ENCODE data around the gene SPOUT1. TPM values are rescaled to one million over a fixed set of nuclear protein-coding genes. Genes with fewer than 3 reads are reported as not detected.

The SPOUT1 gene
- total and polyA plus RNA-seq, 11 donors, result 6.1 to 24.7 (median 15.1) TPM

DNA sequence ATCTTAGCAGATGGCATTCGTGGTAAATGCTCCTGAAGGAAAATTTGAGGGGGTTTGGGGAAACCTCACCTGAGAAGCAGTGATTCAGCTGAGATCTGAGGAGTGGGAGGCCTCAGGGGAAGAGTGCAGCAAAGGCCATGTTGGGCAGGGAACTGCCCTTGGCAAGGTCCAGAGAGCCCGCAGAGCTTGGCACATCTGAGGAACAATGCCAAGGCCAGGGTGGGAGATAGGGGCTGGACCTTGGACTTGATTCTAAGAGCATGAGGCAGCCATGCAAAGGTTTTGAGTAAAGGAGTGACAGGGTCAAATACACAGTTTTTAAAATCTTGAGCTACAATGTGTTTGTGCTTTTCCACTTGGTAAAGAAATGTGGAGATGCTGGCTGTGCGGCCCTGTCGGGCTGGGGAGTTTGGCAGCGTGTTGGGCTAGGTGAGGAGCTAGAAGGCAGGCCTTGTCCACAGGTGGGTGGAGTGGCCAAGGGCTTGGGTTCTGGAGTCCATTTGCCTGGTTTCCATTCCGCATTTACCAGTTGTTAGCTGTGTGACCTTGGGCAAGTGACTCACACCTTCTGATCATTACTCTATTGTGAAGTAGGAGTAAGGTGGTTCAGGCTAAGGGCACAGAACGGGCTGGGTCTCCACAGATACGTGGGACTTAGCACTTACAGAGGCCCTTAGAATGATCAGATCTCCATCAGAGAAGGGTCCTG, 36.5 kb downstream of the SPOUT1 start:
- ATAC-seq, result no peak
- no peaks in the 10 kb centered on the region for H3K9me3 ChIP-seq
- peaks cover 0 to 92% (median 82%) of the 10 kb centered on the region in 9 donors for H3K36me3 ChIP-seq
- H3K4me3 ChIP-seq, result no peak overlapping the region
- TF ChIP-seq POLR2A (IDR thresholded peaks at IDR 0.05), result no peak
- TF ChIP-seq, protein P1, sequence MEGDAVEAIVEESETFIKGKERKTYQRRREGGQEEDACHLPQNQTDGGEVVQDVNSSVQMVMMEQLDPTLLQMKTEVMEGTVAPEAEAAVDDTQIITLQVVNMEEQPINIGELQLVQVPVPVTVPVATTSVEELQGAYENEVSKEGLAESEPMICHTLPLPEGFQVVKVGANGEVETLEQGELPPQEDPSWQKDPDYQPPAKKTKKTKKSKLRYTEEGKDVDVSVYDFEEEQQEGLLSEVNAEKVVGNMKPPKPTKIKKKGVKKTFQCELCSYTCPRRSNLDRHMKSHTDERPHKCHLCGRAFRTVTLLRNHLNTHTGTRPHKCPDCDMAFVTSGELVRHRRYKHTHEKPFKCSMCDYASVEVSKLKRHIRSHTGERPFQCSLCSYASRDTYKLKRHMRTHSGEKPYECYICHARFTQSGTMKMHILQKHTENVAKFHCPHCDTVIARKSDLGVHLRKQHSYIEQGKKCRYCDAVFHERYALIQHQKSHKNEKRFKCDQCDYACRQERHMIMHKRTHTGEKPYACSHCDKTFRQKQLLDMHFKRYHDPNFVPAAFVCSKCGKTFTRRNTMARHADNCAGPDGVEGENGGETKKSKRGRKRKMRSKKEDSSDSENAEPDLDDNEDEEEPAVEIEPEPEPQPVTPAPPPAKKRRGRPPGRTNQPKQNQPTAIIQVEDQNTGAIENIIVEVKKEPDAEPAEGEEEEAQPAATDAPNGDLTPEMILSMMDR (IDR thresholded peaks at IDR 0.05), result no peak
- intact Hi-C loops (cut with DNase I), result no loop called here
- peaks cover 0 to 6% (median 4%) of the 10 kb centered on the region in 12 donors for H3K4me1 ChIP-seq
- 84 to 93% (median 92%) methylated on average over 8 of the region's 8 CpGs for WGBS, 4 donors
- no peak for DNase-seq
- H3K27ac ChIP-seq, result no peak overlapping the region
- H3K27me3 ChIP-seq, result no peaks in the 10 kb centered on the region

DNA sequence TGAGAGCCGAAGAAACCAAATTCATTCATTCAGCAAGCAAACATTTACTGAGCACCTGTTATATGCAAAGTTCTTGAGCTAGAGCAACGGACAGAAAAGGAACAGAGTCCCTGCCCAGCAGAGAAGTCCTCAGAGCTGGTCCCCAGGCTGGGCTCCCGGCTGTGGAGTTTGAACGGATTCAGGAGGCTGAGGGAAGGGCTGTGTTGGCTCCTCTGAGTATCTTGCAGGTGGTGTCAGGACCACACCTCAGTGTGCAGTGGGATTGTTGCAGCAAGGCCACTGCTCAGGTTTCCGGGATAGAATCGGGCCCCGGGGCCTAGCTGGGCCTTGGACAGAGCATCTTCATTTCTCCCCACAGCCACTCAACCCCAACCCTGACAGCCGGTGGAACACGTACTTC, 37.5 kb downstream of the SPOUT1 start:
- TF ChIP-seq POLR2A (IDR thresholded peaks at IDR 0.05), result no peak
- TF ChIP-seq, protein P1 (IDR thresholded peaks at IDR 0.05), result no peak
- WGBS, 4 donors, result 91 to 97% (median 94%) methylated on average over 9 of the region's 9 CpGs
- ATAC-seq (no peak), DNase-seq (no peak)
- H3K4me1 ChIP-seq, result peaks cover 0 to 16% (median 9%) of the 10 kb centered on the region in 12 donors
- H3K4me3 ChIP-seq, result no peak overlapping the region
- peaks cover 0 to 82% (median 72%) of the 10 kb centered on the region in 9 donors for H3K36me3 ChIP-seq
- intact Hi-C loops (cut with DNase I), result no loop called here
- H3K9me3 ChIP-seq, result no peaks in the 10 kb centered on the region
- no peaks in the 10 kb centered on the region for H3K27me3 ChIP-seq
- H3K27ac ChIP-seq, result no peak overlapping the region

DNA sequence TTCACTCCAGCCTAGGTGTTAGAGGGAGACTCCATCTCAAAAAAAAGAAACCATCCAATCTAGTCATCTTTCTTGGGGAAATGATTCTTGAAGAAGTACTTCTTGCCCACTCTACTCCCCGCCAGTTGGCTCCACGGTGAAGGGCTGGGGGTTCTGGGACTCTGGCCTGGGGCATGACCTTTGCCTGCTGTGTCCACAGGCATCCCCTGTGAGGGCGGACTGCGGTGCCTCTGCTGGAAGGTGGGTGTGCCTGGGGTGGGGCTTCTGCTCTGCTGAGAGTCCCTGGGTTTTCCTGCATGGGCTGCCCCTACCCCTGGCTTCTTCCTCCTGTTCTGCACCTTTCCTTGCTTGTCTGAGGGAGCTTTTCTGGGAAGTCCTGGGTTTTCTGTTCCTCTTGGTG, 39.1 kb downstream of the SPOUT1 start:
- peaks cover 0 to 66% (median 56%) of the 10 kb centered on the region in 9 donors for H3K36me3 ChIP-seq
- 83 to 94% (median 93%) methylated on average over 4 of the region's 4 CpGs for WGBS, 4 donors
- no peaks in the 10 kb centered on the region for H3K9me3 ChIP-seq
- H3K27me3 ChIP-seq, result no peaks in the 10 kb centered on the region
- DNase-seq (no peak), ATAC-seq (no peak)
- no peak for TF ChIP-seq POLR2A (IDR thresholded peaks at IDR 0.05)
- TF ChIP-seq, protein P1 (IDR thresholded peaks at IDR 0.05), result no peak
- intact Hi-C loops (cut with DNase I), result no loop called here
- no peak overlapping the region for H3K4me3 ChIP-seq
- H3K27ac ChIP-seq, result no peak overlapping the region
- H3K4me1 ChIP-seq, result peaks cover 0 to 21% (median 13%) of the 10 kb centered on the region in 12 donors

DNA sequence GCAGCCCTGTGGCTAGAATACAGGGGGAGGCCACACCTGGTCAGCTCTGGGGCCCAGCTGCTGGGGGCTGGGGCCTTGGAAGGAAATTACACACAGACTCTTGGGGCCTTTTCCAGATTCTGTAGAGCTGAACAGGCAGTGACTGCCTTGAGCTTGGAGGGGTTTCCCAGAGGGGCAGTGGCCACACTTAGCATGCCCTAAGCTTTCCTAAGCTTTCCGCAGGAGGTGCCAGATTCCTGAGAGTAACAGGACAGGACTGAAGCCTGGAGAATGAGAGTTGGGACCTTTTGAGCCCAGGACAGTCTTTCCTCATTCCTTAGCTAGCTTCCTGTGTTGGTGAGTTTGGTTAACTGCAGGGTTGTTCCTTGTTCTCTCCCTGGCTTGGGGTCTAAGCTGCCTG, 41.1 kb downstream of the SPOUT1 start:
- TF ChIP-seq, protein P1 (IDR thresholded peaks at IDR 0.05), result no peak
- no peak for TF ChIP-seq POLR2A (IDR thresholded peaks at IDR 0.05)
- intact Hi-C loops (cut with DNase I), result loop anchor here in 2 of 10 donors (5.0 kb wide), 2 partner anchors 56 to 86 kb away; partner anchors contain the start of gene PKN3 (in 1 of the 2)
- H3K4me3 ChIP-seq, result peak overlapping the region in 8 of 12 donors; percentile 77 to 100 (median 96)
- peaks cover 0 to 50% (median 37%) of the 10 kb centered on the region in 9 donors for H3K36me3 ChIP-seq
- DNase-seq, result no peak
- 75 to 95% (median 93%) methylated on average over 1 of the region's 1 CpG for WGBS, 4 donors
- ATAC-seq, result no peak
- peaks cover 0 to 25% (median 13%) of the 10 kb centered on the region in 12 donors for H3K4me1 ChIP-seq
- no peak overlapping the region for H3K27ac ChIP-seq
- no peaks in the 10 kb centered on the region for H3K27me3 ChIP-seq
- H3K9me3 ChIP-seq, result no peaks in the 10 kb centered on the region
